K562 (cell line): Measurements from ENCODE around the gene IMMP2L.

Source experiments
- CTCF ChIP-seq, 3 experiments: IDR thresholded peaks in 2 of 3; conservative IDR thresholded peaks in 1 of 3; 2 replicates each; pipeline ENCODE4 v1.5.1; 2011 to 2012; ENCODE audit warnings: low read length in 3 of 3, mild to moderate bottlenecking in 3 of 3, control low read depth in 2 of 3, improper control_type of control experiment in 1 of 3, inconsistent platforms in 1 of 3, low read depth in 1 of 3, mixed read lengths in 1 of 3, moderate library complexity in 1 of 3; ENCODE audit not compliant: insufficient read depth in 2 of 3
- FOXJ2 ChIP-seq: fragments of 200-800 bp; sonication (Bioruptor generic); IDR thresholded peaks from 2 replicates; pipeline ENCODE4 v1.6.1; 2016; ENCODE audit warnings: missing genetic modification characterization, missing compliant biosample characterization
- SMARCA4 ChIP-seq: fragments of 450-650 bp; IDR thresholded peaks from 2 replicates; pipeline ENCODE4 v1.6.1; 2016

- no peak for TF ChIP-seq CTCF (IDR thresholded peaks at IDR 0.05 in 2 of 3, conservative IDR thresholded peaks at IDR 0.05 in 1 of 3; ENCODE audit: insufficient read depth in 2 of 3, low read depth in 1 of 3, low read length in 3 of 3)
- TF ChIP-seq FOXJ2 (tag) = no peak
- no peak for TF ChIP-seq SMARCA4
Observed at GRCh38 chr7:110779339-110779738, 783.0 kb downstream of the IMMP2L start.
